K562 (cell line): ENCODE results near the gene ZNF552.

Experiments used
- BACH1 ChIP-seq: fragments of 200-800 bp; sonication (Bioruptor generic); IDR thresholded peaks from 2 replicates; pipeline ENCODE4 v1.6.1; 2016; ENCODE audit warnings: missing genetic modification characterization, missing compliant biosample characterization
- CBFB ChIP-seq: sonication (generic); formaldehyde crosslinking; IDR thresholded peaks from 2 replicates; pipeline ENCODE4 v1.4.0; 2020; ENCODE audit warnings: mild to moderate bottlenecking, missing genetic modification reagents
- CTBP1 ChIP-seq: fragments of 450-650 bp; IDR thresholded peaks from 2 replicates; pipeline ENCODE4 v1.6.1; 2016; ENCODE audit warnings: borderline replicate concordance
- EGR1 ChIP-seq: fragments of 450-650 bp; conservative IDR thresholded peaks from 2 replicates; pipeline ENCODE4 v1.6.1; 2017; ENCODE audit warnings: mild to moderate bottlenecking
- FOXA1 ChIP-seq: fragments of 450-650 bp; IDR thresholded peaks from 2 replicates; pipeline ENCODE4 v1.6.1; 2016; ENCODE audit warnings: mild to moderate bottlenecking, borderline replicate concordance
- FOXK2 ChIP-seq, 2 experiments: fragments of 450-650 bp; IDR thresholded peaks in 1 of 2; conservative IDR thresholded peaks in 1 of 2; 2 replicates each; pipeline ENCODE4 v1.6.1; 2016; ENCODE audit warnings: low read depth in 2 of 2, mild to moderate bottlenecking in 1 of 2
- ILF3 ChIP-seq: fragments of 450-650 bp; IDR thresholded peaks from 2 replicates; pipeline ENCODE4 v1.6.1; 2018; ENCODE audit warnings: antibody characterized with exemption, mild to moderate bottlenecking, moderate library complexity, borderline replicate concordance
- NCOA1 ChIP-seq: fragments of 450-650 bp; IDR thresholded peaks from 2 replicates; pipeline ENCODE4 v1.6.1; 2016; ENCODE audit warnings: low read depth
- PCBP2 ChIP-seq: fragments of 200-400 bp; formaldehyde crosslinking; IDR thresholded peaks from 2 replicates; pipeline ENCODE4 v1.6.1; 2018; ENCODE audit warnings: low read length, low read depth, mild to moderate bottlenecking, moderate library complexity; ENCODE audit not compliant: poor library complexity, severe bottlenecking
- POLR2A ChIP-seq: fragments of 450-650 bp; conservative IDR thresholded peaks from 2 replicates; pipeline ENCODE4 v1.6.1; 2016
- ZNF197 ChIP-seq: fragments of 200-800 bp; sonication (Bioruptor generic); IDR thresholded peaks from 2 replicates; pipeline ENCODE4 v1.6.1; 2016; ENCODE audit warnings: low read depth, missing genetic modification characterization, missing compliant biosample characterization
- ZNF3 ChIP-seq: fragments of 250-450 bp; sonication (Bioruptor Pico); IDR thresholded peaks from 2 replicates; pipeline ENCODE4 v1.5.0; 2021; ENCODE audit warnings: mild to moderate bottlenecking, moderate library complexity
- TF ChIP-seq, protein P1 (sequence below), 3 experiments: IDR thresholded peaks in 2 of 3; conservative IDR thresholded peaks in 1 of 3; 2 replicates each; pipeline ENCODE4 v1.5.1; 2011 to 2012; ENCODE audit warnings: low read length in 3 of 3, mild to moderate bottlenecking in 3 of 3, control low read depth in 2 of 3, improper control_type of control experiment in 1 of 3, inconsistent platforms in 1 of 3, low read depth in 1 of 3, mixed read lengths in 1 of 3, moderate library complexity in 1 of 3; ENCODE audit not compliant: insufficient read depth in 2 of 3

GRCh38 chr19:57820599-57820998 is 5.9 kb upstream of the ZNF552 start:
- no peak for TF ChIP-seq CBFB (CRISPR knock-in tag)
- no peak for TF ChIP-seq FOXK2 (conservative IDR thresholded peaks at IDR 0.05 in 1 of 2, IDR thresholded peaks at IDR 0.05 in 1 of 2; ENCODE audit: low read depth in 2 of 2)
- no peak for TF ChIP-seq POLR2A
- TF ChIP-seq ILF3 = no peak
- no peak for TF ChIP-seq EGR1
- no peak for TF ChIP-seq BACH1 (tag)
- TF ChIP-seq, protein P1, sequence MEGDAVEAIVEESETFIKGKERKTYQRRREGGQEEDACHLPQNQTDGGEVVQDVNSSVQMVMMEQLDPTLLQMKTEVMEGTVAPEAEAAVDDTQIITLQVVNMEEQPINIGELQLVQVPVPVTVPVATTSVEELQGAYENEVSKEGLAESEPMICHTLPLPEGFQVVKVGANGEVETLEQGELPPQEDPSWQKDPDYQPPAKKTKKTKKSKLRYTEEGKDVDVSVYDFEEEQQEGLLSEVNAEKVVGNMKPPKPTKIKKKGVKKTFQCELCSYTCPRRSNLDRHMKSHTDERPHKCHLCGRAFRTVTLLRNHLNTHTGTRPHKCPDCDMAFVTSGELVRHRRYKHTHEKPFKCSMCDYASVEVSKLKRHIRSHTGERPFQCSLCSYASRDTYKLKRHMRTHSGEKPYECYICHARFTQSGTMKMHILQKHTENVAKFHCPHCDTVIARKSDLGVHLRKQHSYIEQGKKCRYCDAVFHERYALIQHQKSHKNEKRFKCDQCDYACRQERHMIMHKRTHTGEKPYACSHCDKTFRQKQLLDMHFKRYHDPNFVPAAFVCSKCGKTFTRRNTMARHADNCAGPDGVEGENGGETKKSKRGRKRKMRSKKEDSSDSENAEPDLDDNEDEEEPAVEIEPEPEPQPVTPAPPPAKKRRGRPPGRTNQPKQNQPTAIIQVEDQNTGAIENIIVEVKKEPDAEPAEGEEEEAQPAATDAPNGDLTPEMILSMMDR (IDR thresholded peaks at IDR 0.05 in 2 of 3, conservative IDR thresholded peaks at IDR 0.05 in 1 of 3; ENCODE audit: insufficient read depth in 2 of 3, low read depth in 1 of 3, low read length in 3 of 3) = no peak
- no peak for TF ChIP-seq PCBP2
- TF ChIP-seq CTBP1 = no peak
- TF ChIP-seq NCOA1 = no peak
- TF ChIP-seq ZNF3 (CRISPR knock-in tag) = no peak
- TF ChIP-seq FOXA1 = no peak
- no peak for TF ChIP-seq ZNF197 (CRISPR knock-in tag)
